CD4-positive, CD25-positive, alpha-beta regulatory T cell (primary cell): ENCODE data around the gene VWA7. TPM values are rescaled to one million over a fixed set of nuclear protein-coding genes. Genes with fewer than 3 reads are reported as not detected.
"Not testable (repeated sequence)": the region's sequence is repeated elsewhere in the genome, so short reads cannot be mapped to it uniquely, and the experiment has no call there.

ENCODE experiments used
- ATAC-seq, 2 donors: fragments of 150-1000 bp; cut with Tn5 transposase; one replicate each; pipeline ENCODE4 v1.10.0; 2021; ENCODE audit warnings: low read depth in 2 of 2, moderate number of reproducible peaks in 2 of 2, moderate library complexity in 1 of 2
- DNase-seq, 3 donors: peaks; one replicate each; pipeline versions ENCODE4 v3.0.0 to v3.0.0-alpha.2; 2012 to 2022; ENCODE audit warnings: mixed read lengths in 1 of 3
- H3K27ac ChIP-seq: one replicate; pipeline ENCODE4 v1.7.0; 2013; ENCODE audit warnings: mild to moderate bottlenecking, low read length; ENCODE audit not compliant: insufficient read depth, poor library complexity, severe bottlenecking
- H3K27me3 ChIP-seq: one replicate; pipeline ENCODE4 v1.7.0; 2013; ENCODE audit warnings: low read length; ENCODE audit not compliant: control insufficient read depth, insufficient read depth
- H3K36me3 ChIP-seq: one replicate; pipeline ENCODE4 v1.7.0; 2013; ENCODE audit warnings: mild to moderate bottlenecking, low read length, moderate library complexity; ENCODE audit not compliant: control insufficient read depth, insufficient read depth
- H3K4me1 ChIP-seq: 2 replicates; pipeline ENCODE4 v1.7.0; 2013; ENCODE audit warnings: mild to moderate bottlenecking, low read length; ENCODE audit not compliant: insufficient read depth, control insufficient read depth, poor library complexity, severe bottlenecking
- H3K4me3 ChIP-seq: one replicate; pipeline ENCODE4 v1.7.0; 2013; ENCODE audit warnings: low read depth, mild to moderate bottlenecking, low read length, moderate library complexity
- H3K9me3 ChIP-seq, 2 experiments: 1 replicate in 1 of 2; 2 replicates in 1 of 2; pipeline ENCODE4 v1.7.0; 2013; ENCODE audit warnings: low read length in 2 of 2, mild to moderate bottlenecking in 1 of 2, moderate library complexity in 1 of 2; ENCODE audit not compliant: control insufficient read depth in 2 of 2
- H3K27ac Mint-ChIP-seq, 3 donors: one replicate each; pipeline ENCODE4 v1.8.0; 2020 to 2022; ENCODE audit warnings: mild to moderate bottlenecking in 3 of 3, mixed read lengths in 3 of 3, moderate library complexity in 2 of 3
- H3K27me3 Mint-ChIP-seq: one replicate; pipeline ENCODE4 v1.8.0; 2022; ENCODE audit warnings: mild to moderate bottlenecking, mixed read lengths
- H3K36me3 Mint-ChIP-seq: one replicate; pipeline ENCODE4 v1.8.0; 2020; ENCODE audit warnings: mixed read lengths
- H3K4me1 Mint-ChIP-seq, 4 donors: one replicate each; pipeline ENCODE4 v1.8.0; 2020 to 2022; ENCODE audit warnings: mixed read lengths in 4 of 4, mild to moderate bottlenecking in 1 of 4
- H3K4me3 Mint-ChIP-seq, 4 donors: one replicate each; pipeline ENCODE4 v1.8.0; 2020 to 2022; ENCODE audit warnings: mild to moderate bottlenecking in 4 of 4, mixed read lengths in 4 of 4, moderate library complexity in 3 of 4
- H3K9me3 Mint-ChIP-seq, 7 donors: one replicate each; pipeline ENCODE4 v1.8.0; 2020 to 2022; ENCODE audit warnings: mixed read lengths in 7 of 7, mild to moderate bottlenecking in 3 of 7, moderate library complexity in 2 of 7
- polyA plus RNA-seq, 4 donors: library from polyadenylated mRNA; unstranded; fragments of 300-500 nt; fragmentation: Illumina TruSeq; gene quantifications; one replicate each; pipeline ENCODE4 v1.2.3, GENCODE V29; 2021
- total RNA-seq: library from RNA; stranded (reverse); gene quantifications from one replicate; pipeline ENCODE4 v1.2.3, GENCODE V29; 2022

Gene VWA7
- total and polyA plus RNA-seq, 5 donors from 2014 or later = 0.91 to 6.8 (median 1.2) TPM

GRCh38 chr6:31819871-31820299 lies 42.8 kb upstream of the VWA7 start:
- peaks cover 48% of the 10 kb centered on the region for H3K4me1 ChIP-seq

DNA sequence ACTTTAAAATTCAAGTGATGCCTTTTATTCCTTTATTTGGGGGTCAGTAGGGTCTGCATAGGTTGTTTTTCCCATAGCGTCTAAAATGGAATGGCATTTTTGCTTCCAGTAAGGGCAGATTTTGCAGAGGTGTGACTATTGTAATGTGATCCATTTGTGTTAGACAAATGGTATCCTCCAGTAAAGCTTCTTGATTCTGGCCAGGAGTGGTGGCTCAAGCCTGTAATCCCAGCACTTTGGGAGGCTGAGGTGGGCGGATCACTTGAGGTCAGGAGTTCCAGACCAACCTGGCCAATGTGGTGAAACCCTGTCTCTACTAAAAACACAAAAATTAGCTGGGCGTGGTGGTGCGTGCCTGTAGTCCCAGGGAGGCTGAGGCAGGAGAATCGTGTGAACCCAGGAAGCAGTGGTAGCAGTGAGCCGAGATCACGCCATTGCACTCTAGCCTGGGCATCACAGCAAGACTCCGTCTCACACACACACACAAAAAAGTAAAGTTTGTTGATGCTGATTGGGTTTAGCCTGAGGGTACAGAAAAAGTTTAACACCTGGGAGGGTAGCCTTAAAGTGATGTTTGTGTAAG lies 40.9 kb upstream of the VWA7 start:
- H3K36me3 ChIP-seq, H3K36me3 Mint-ChIP-seq, H3K9me3 Mint-ChIP-seq, H3K27me3 ChIP-seq, ATAC-seq, H3K9me3 ChIP-seq, H3K27me3 Mint-ChIP-seq: not testable (repeated sequence)
- peaks cover 15 to 59% (median 38%) of the 10 kb centered on the region in 4 donors for H3K4me1 Mint-ChIP-seq
- Histone ChIP-seq H3K4me1 (peaks cover 58% of the 10 kb centered on the region), H3K27ac (peak overlapping the region; percentile 76), H3K4me3 (peak overlapping the region; percentile 98)
- H3K27ac Mint-ChIP-seq = peak overlapping the region; percentile 81 to 90 (median 86)
- peak overlapping the region; percentile 88 to 98 (median 95) for H3K4me3 Mint-ChIP-seq
- DNase-seq = peak in 1 of 3 donors; percentile 43

More at GRCh38 chr6:31819871-31820299, 42.8 kb upstream of the VWA7 start:
- ATAC-seq (no peak), DNase-seq (no peak)
- Mint-ChIP-seq H3K4me3 (peak overlapping the region; percentile 70 to 98 (median 84)), H3K27ac (peak overlapping the region in 2 of 3 donors; percentile 13 to 66), H3K36me3 (peaks cover 8% of the 10 kb centered on the region), H3K4me1 (peaks cover 12 to 53% (median 30%) of the 10 kb centered on the region in 4 donors), H3K27me3 (no peaks in the 10 kb centered on the region), H3K9me3 (no peaks in the 10 kb centered on the region)
- H3K9me3 ChIP-seq = no peaks in the 10 kb centered on the region
- H3K27ac ChIP-seq = peak overlapping the region; percentile 48
- no peaks in the 10 kb centered on the region for H3K27me3 ChIP-seq
- peak overlapping the region; percentile 67 for H3K4me3 ChIP-seq
- H3K36me3 ChIP-seq = no peaks in the 10 kb centered on the region

- H3K4me1 ChIP-seq = peaks cover 58% of the 10 kb centered on the region
- peak overlapping the region; percentile 81 to 90 (median 86) for H3K27ac Mint-ChIP-seq
- DNase-seq = peak in 2 of 3 donors; percentile 74 to 78
- not testable (repeated sequence) for H3K27me3 Mint-ChIP-seq, H3K36me3 ChIP-seq, H3K27me3 ChIP-seq, H3K9me3 ChIP-seq, H3K36me3 Mint-ChIP-seq, H3K9me3 Mint-ChIP-seq
- H3K27ac ChIP-seq = peak overlapping the region; percentile 76
- H3K4me3 ChIP-seq = peak overlapping the region; percentile 98
- peaks cover 18 to 59% (median 38%) of the 10 kb centered on the region in 4 donors for H3K4me1 Mint-ChIP-seq
- ATAC-seq = peak; percentile 50 to 54
- peak overlapping the region; percentile 88 to 98 (median 95) for H3K4me3 Mint-ChIP-seq
These were observed 40.2 kb upstream of the VWA7 start for GRCh38 chr6:31817133-31817928.

DNA sequence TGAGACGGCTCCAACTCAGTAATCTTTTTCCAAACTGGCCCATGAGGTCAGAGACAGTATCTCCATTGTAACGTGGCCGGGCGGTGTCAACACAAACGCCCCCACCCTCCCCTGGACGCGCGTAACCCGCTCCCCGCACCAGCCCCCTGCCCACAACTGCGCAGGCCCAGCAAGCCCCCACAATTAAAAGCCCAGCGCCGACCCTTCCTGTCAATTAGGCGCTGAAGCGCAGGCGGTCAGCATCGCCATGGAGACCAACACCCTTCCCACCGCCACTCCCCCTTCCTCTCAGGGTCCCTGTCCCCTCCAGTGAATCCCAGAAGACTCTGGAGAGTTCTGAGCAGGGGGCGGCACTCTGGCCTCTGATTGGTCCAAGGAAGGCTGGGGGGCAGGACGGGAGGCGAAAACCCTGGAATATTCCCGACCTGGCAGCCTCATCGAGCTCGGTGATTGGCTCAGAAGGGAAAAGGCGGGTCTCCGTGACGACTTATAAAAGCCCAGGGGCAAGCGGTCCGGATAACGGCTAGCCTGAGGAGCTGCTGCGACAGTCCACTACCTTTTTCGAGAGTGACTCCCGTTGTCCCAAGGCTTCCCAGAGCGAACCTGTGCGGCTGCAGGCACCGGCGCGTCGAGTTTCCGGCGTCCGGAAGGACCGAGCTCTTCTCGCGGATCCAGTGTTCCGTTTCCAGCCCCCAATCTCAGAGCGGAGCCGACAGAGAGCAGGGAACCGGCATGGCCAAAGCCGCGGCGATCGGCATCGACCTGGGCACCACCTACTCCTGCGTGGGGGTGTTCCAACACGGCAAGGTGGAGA lies 38.1 kb upstream of the VWA7 start, which contains the start of the genes HSPA1A and HSPA1L:
HSPA1A (plus strand) TSS at position 519 of the 814 bp plus-strand sequence; CDS start at position 733, 214 bp downstream.
HSPA1L (minus strand) TSS at position 259 of the 814 bp plus-strand sequence. CDS start 3,311 bp downstream, outside the sequence.
- H3K27me3 Mint-ChIP-seq = no peaks in the 10 kb centered on the region
- H3K27ac Mint-ChIP-seq = peak within 1 kb of the TSS; percentile 90 to 94 (median 92)
- ATAC-seq (peak; percentile 16 to 29), DNase-seq (peak; percentile 54 to 85 (median 70))
- peak within 1 kb of the TSS; percentile 94 to 98 (median 96) for H3K4me3 Mint-ChIP-seq
- peak within 1 kb of the TSS; percentile 94 for H3K4me3 ChIP-seq
- H3K27ac ChIP-seq = peak within 1 kb of the TSS; percentile 83
- H3K36me3 ChIP-seq = peaks cover 16% of the 10 kb centered on the region
- H3K9me3 ChIP-seq = no peaks in the 10 kb centered on the region
- peaks cover 19 to 55% (median 37%) of the 10 kb centered on the region in 4 donors for H3K4me1 Mint-ChIP-seq
- peaks cover 47% of the 10 kb centered on the region for H3K4me1 ChIP-seq
- peaks cover 16% of the 10 kb centered on the region for H3K36me3 Mint-ChIP-seq
- no peaks in the 10 kb centered on the region for H3K27me3 ChIP-seq
- no peaks in the 10 kb centered on the region for H3K9me3 Mint-ChIP-seq

DNA sequence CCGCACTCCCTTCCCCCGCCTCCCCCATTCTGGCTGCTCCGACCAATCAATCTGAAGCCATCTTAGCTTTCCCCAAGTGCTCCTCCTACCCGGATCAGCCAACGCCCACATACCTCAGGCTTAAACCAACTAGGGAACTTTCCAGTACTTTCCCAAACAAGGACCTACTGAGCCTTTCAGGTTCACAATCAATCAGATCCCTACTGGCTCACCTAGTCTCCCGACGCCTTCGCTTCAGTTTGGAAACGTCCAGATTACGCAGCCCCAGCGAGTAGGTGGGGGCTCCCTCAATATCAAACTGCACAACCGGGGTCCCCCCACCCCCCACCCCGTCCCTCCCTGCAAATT lies 37.5 kb upstream of the VWA7 start:
- H3K4me3 ChIP-seq = peak overlapping the region; percentile 94
- Mint-ChIP-seq H3K4me1 (peaks cover 15 to 54% (median 35%) of the 10 kb centered on the region in 4 donors), H3K36me3 (peaks cover 18% of the 10 kb centered on the region)

DNA sequence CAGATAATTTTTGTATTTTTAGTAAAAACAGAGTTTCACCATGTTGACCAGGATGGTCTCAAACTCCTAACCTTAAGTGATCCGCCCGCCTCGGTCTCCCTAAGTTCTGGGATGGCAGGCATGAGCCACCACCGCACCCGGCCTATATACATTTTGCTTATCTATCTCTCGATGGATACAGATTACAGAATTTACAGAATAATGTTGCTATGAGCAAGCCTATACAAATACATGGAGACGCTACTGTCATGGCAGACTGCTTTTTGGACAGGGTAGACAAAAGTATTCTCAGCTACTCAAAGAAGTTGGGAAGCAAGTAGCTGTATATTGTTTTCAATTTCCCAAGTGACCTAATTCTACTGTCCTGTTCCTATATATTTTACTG lies 36.3 kb upstream of the VWA7 start:
- peak overlapping the region; percentile 34 for H3K4me3 ChIP-seq
- no peaks in the 10 kb centered on the region for H3K27me3 ChIP-seq
- H3K4me1 Mint-ChIP-seq = peaks cover 15 to 49% (median 31%) of the 10 kb centered on the region in 4 donors
- ATAC-seq (no peak), DNase-seq (no peak)
- H3K9me3 ChIP-seq = no peaks in the 10 kb centered on the region
- peaks cover 0 to 1% (median 0%) of the 10 kb centered on the region in 7 donors for H3K9me3 Mint-ChIP-seq
- peak overlapping the region; percentile 83 for H3K27ac ChIP-seq
- peak overlapping the region; percentile 78 to 92 (median 90) for H3K27ac Mint-ChIP-seq
- H3K27me3 Mint-ChIP-seq = no peaks in the 10 kb centered on the region
- H3K36me3 ChIP-seq = peaks cover 25% of the 10 kb centered on the region
- peaks cover 29% of the 10 kb centered on the region for H3K4me1 ChIP-seq
- peaks cover 20% of the 10 kb centered on the region for H3K36me3 Mint-ChIP-seq
- H3K4me3 Mint-ChIP-seq = peak overlapping the region; percentile 85 to 97 (median 94)

More for the DNA sequence above, 37.5 kb upstream of the VWA7 start:
- ATAC-seq (peak; percentile 41), DNase-seq (peak; percentile 55 to 80 (median 73))
- Mint-ChIP-seq H3K27ac (peak overlapping the region; percentile 90 to 94 (median 90)), H3K9me3 (peaks cover 0 to 1% (median 0%) of the 10 kb centered on the region in 7 donors), H3K4me3 (peak overlapping the region; percentile 94 to 98 (median 96)), H3K27me3 (no peaks in the 10 kb centered on the region)
- H3K36me3 ChIP-seq = peaks cover 22% of the 10 kb centered on the region
- H3K4me1 ChIP-seq = peaks cover 41% of the 10 kb centered on the region
- H3K27ac ChIP-seq = peak overlapping the region; percentile 83
- H3K27me3 ChIP-seq = no peaks in the 10 kb centered on the region
- no peaks in the 10 kb centered on the region for H3K9me3 ChIP-seq

GRCh38 chr6:31811645-31812044 lies 34.5 kb upstream of the VWA7 start:
- H3K9me3 ChIP-seq = no peaks in the 10 kb centered on the region
- DNase-seq (no peak), ATAC-seq (no peak)
- H3K36me3 ChIP-seq = peaks cover 25% of the 10 kb centered on the region
- peaks cover 27% of the 10 kb centered on the region for H3K4me1 ChIP-seq
- H3K9me3 Mint-ChIP-seq = peaks cover 0 to 1% (median 0%) of the 10 kb centered on the region in 7 donors
- no peaks in the 10 kb centered on the region for H3K27me3 ChIP-seq
- peak overlapping the region in 3 of 4 donors; percentile 46 to 97 (median 85) for H3K4me3 Mint-ChIP-seq
- peaks cover 16% of the 10 kb centered on the region for H3K36me3 Mint-ChIP-seq
- H3K27ac ChIP-seq = no peak overlapping the region
- peaks cover 17 to 43% (median 27%) of the 10 kb centered on the region in 4 donors for H3K4me1 Mint-ChIP-seq
- no peak overlapping the region for H3K4me3 ChIP-seq
- peak overlapping the region; percentile 62 to 92 (median 84) for H3K27ac Mint-ChIP-seq
- H3K27me3 Mint-ChIP-seq = no peaks in the 10 kb centered on the region
